Thoracic aorta (tissue), 2 donors: ENCODE data around the gene STPG4. TPM values are rescaled to one million over a fixed set of nuclear protein-coding genes. Genes with fewer than 3 reads are reported as not detected.
"Not testable (repeated sequence)": the region's sequence is repeated elsewhere in the genome, so short reads cannot be mapped to it uniquely, and the experiment has no call there.

Experiments
- ATAC-seq: fragments of 150-250 bp; one replicate; pipeline ENCODE4 v1.8.0; 2017; ENCODE audit warnings: low read depth; ENCODE audit not compliant: insufficient number of reproducible peaks, low FRiP score
- DNase-seq: peaks from one replicate; pipeline ENCODE4 v3.0.0-alpha.2; 2020; ENCODE audit warnings: low spot score
- H3K27ac ChIP-seq, 2 donors: fragments of 200-600 bp; sonication (generic); 1 replicate in 1 of 2; 2 replicates in 1 of 2; pipeline ENCODE4 v1.5.1; 2016; ENCODE audit warnings: mild to moderate bottlenecking in 2 of 2, moderate library complexity in 2 of 2
- H3K27me3 ChIP-seq: fragments of 200-600 bp; sonication (generic); replicated peaks from 2 replicates; pipeline ENCODE4 v1.6.0; 2016; ENCODE audit warnings: mild to moderate bottlenecking; ENCODE audit not compliant: insufficient read depth
- H3K36me3 ChIP-seq: fragments of 200-600 bp; sonication (generic); one replicate; pipeline ENCODE4 v1.5.1; 2016
- H3K4me1 ChIP-seq, 2 donors: fragments of 200-600 bp; sonication (generic); 1 replicate in 1 of 2; 2 replicates in 1 of 2; pipeline versions ENCODE4 v1.5.1 to v1.6.0; 2016; ENCODE audit warnings: low read depth in 2 of 2, mild to moderate bottlenecking in 1 of 2; ENCODE audit not compliant: control insufficient read depth in 1 of 2
- H3K4me3 ChIP-seq: fragments of 200-600 bp; sonication (generic); 2 replicates; pipeline ENCODE4 v1.5.1; 2016; ENCODE audit warnings: mild to moderate bottlenecking
- H3K9me3 ChIP-seq: fragments of 200-600 bp; sonication (generic); 2 replicates; pipeline ENCODE4 v1.5.1; 2016
- CTCF ChIP-seq: fragments of 200-600 bp; sonication (generic); IDR thresholded peaks from one replicate; pipeline ENCODE4 v1.5.1; 2019; ENCODE audit warnings: antibody characterized with exemption
- total RNA-seq, 2 donors: library from RNA; depleted of rRNA; stranded (reverse); fragments of >200 nt; gene quantifications; one replicate each; pipeline versions ENCODE4 v1.1.0 to v1.2.3, GENCODE V29; 2016

STPG4 gene
- total RNA-seq, 2 donors from 2014 or later: not detected

GRCh38 chr2:47129191-47129706 is 25.9 kb downstream of the STPG4 start:
- no peak for TF ChIP-seq CTCF
- H3K27ac ChIP-seq: no peak overlapping the region
- no peaks in the 10 kb centered on the region for H3K4me1 ChIP-seq
- no peak for ATAC-seq
- no peaks in the 10 kb centered on the region for H3K36me3 ChIP-seq
- H3K4me3 ChIP-seq: no peak overlapping the region
- H3K9me3 ChIP-seq: no peaks in the 10 kb centered on the region
- no peaks in the 10 kb centered on the region for H3K27me3 ChIP-seq
- DNase-seq: no peak

- TF ChIP-seq CTCF: no peak
- no peaks in the 10 kb centered on the region for H3K4me1 ChIP-seq
- no peak overlapping the region for H3K4me3 ChIP-seq
- no peak overlapping the region for H3K27ac ChIP-seq
- H3K36me3 ChIP-seq: no peaks in the 10 kb centered on the region
- no peak for DNase-seq
- H3K27me3 ChIP-seq: no peaks in the 10 kb centered on the region
- ATAC-seq: no peak
- no peaks in the 10 kb centered on the region for H3K9me3 ChIP-seq
Measured at GRCh38 chr2:47128705-47129104, 26.4 kb downstream of the STPG4 start.

GRCh38 chr2:47127862-47128543 is 27.1 kb downstream of the STPG4 start:
- no peak for TF ChIP-seq CTCF
- ATAC-seq (no peak), DNase-seq (no peak)
- Histone ChIP-seq H3K36me3 (no peaks in the 10 kb centered on the region), H3K4me1 (no peaks in the 10 kb centered on the region), H3K4me3 (no peak overlapping the region), H3K27me3 (no peaks in the 10 kb centered on the region), H3K27ac (no peak overlapping the region), H3K9me3 (no peaks in the 10 kb centered on the region)

GRCh38 chr2:47126783-47127182 is 28.3 kb downstream of the STPG4 start:
- no peak for TF ChIP-seq CTCF
- no peak overlapping the region for H3K27ac ChIP-seq
- H3K27me3 ChIP-seq: no peaks in the 10 kb centered on the region
- H3K4me3 ChIP-seq: no peak overlapping the region
- DNase-seq (no peak), ATAC-seq (no peak)
- H3K9me3 ChIP-seq: no peaks in the 10 kb centered on the region
- no peaks in the 10 kb centered on the region for H3K4me1 ChIP-seq
- no peaks in the 10 kb centered on the region for H3K36me3 ChIP-seq

GRCh38 chr2:47124740-47125139 is 30.4 kb downstream of the STPG4 start:
- H3K27ac ChIP-seq, H3K9me3 ChIP-seq, ATAC-seq, H3K4me1 ChIP-seq, DNase-seq, H3K4me3 ChIP-seq, H3K36me3 ChIP-seq, H3K27me3 ChIP-seq: not testable (repeated sequence)

GRCh38 chr2:47120424-47120823 is 34.7 kb downstream of the STPG4 start:
- H3K4me1 ChIP-seq, H3K27me3 ChIP-seq, DNase-seq, ATAC-seq, H3K9me3 ChIP-seq, H3K4me3 ChIP-seq, H3K36me3 ChIP-seq, H3K27ac ChIP-seq: not testable (repeated sequence)
